GM10266 (cell line): Measurements from ENCODE around the gene CDC42BPB.

ENCODE experiments used
- DNase-seq: peaks from one replicate; pipeline ENCODE4 v3.0.0; 2012; ENCODE audit errors: extremely low spot score
- CTCF ChIP-seq: IDR thresholded peaks from 2 replicates; pipeline ENCODE4 v1.5.1; 2012; ENCODE audit warnings: mild to moderate bottlenecking, low read depth; ENCODE audit not compliant: control insufficient read depth, insufficient read depth; ENCODE audit errors: missing control alignments

The CDC42BPB gene

GRCh38 chr14:103000291-103000921 lies 56.9 kb downstream of the CDC42BPB start:
- no peak for DNase-seq
- TF ChIP-seq CTCF = no peak

DNA sequence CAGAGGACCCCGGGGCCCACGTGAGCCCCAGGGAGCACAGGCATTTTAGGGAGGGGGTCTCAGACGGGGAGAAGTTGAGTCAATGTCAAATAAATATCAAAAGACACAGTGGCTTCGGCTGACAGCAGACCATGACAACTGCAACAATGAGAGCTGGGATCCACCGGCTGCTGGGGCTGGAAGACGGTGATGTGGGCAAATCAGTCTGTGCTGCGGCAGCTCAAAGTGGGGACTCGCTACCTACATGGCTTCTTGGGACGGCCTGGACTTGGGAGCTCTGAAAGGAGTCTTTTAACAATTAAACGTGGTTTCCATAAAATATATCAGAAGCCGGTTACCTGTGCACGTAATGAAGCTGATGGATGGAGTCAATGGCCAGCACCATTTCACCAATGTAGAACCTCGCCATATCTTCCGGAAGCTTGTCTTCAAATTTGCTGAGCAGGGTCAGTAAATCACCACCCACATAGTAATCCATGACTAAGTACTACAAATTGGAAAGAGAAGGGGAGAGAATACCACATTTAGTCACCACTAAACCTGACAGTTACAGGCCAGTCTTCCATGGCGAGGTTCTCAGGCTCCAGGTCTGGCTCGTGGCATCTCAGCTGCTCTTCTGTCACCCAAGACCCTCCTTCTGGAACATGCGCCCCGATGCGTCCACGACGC lies 58.0 kb downstream of the CDC42BPB start:
- no peak for DNase-seq
- TF ChIP-seq CTCF = no peak

DNA sequence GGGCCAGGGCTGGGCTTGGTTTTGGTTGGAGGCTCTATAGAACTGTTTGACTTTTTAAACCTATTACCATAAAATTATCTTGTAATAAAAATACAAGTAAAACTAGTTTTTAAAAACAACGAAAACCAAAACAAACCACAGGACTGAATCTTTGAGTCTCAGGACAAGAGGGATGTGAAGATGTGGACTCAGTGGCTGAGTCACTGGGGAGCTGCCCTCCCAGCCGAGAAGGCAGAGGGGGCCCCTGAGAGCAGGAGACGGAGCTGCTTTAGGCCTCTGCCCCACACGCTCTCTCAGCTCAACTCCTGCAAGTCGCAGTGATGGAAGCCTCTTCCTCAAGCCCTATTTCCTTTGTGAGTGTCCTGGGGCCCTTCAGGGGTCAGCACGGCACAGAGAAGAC lies 59.0 kb downstream of the CDC42BPB start:
- DNase-seq = no peak
- no peak for TF ChIP-seq CTCF

GRCh38 chr14:102996941-102997340 lies 60.4 kb downstream of the CDC42BPB start:
- DNase-seq = no peak
- no peak for TF ChIP-seq CTCF

- no peak for TF ChIP-seq CTCF
- DNase-seq = no peak
These were observed 62.7 kb downstream of the CDC42BPB start for GRCh38 chr14:102994689-102995088.

DNA sequence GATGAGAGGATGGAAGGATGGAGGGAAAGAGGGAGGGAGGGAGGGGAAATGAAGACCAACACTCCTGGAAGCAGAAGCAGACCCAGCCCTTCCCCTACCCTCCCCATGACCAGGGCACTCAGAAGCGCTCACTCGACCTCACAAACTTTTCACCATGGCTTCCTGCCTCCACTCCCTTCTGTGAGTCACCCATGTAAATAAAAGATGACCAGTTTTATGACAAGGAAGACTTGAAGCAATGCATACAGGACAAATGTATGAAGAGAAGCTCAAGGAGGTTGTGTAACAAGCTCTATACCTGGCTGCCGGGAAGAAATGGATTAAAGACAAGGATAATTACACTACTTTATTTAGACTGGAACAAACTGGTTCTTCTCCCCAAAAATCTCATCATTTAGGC lies 63.8 kb downstream of the CDC42BPB start:
- DNase-seq = no peak
- no peak for TF ChIP-seq CTCF

DNA sequence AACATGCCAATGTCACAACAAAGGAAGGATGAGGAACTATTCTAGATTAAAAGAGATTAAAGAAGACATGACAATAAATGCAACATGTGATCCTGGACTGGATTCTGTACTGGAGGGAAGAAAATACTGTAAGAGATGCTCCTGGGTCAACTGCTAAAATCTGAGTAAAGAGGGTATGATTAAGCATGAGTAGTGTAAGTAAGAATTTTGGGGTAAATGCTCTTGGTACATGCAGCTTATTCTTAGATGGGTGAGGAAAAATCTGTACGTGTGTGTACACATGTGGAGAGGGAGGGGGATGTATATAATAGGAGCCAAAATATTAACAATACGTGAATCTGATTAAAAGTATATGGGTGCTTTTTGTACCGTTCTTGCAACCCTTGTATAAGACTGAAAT lies 66.0 kb downstream of the CDC42BPB start:
- no peak for DNase-seq
- TF ChIP-seq CTCF = no peak
